Left ventricle myocardium inferior (tissue), 1 donor: ENCODE results near the gene ZNF710. TPM values are rescaled to one million over a fixed set of nuclear protein-coding genes. Genes with fewer than 3 reads are reported as not detected.
A peak's percentile ranks its signal among the peaks of the same experiment; 100 is the strongest.

ENCODE experiments used
- DNase-seq: peaks from one replicate; pipeline ENCODE4 v3.0.0-alpha.2; 2020
- H3K27ac ChIP-seq: fragments of 200-600 bp; replicated peaks from 2 replicates; pipeline ENCODE4 v1.8.0; 2021
- H3K27me3 ChIP-seq: fragments of 200-600 bp; 2 replicates; pipeline ENCODE4 v1.8.0; 2021; ENCODE audit warnings: low read depth
- H3K36me3 ChIP-seq: fragments of 200-600 bp; 2 replicates; pipeline ENCODE4 v1.8.0; 2021
- H3K4me1 ChIP-seq: fragments of 200-600 bp; 2 replicates; pipeline ENCODE4 v1.8.0; 2021
- H3K4me3 ChIP-seq: fragments of 200-600 bp; 2 replicates; pipeline ENCODE4 v1.8.0; 2021; ENCODE audit warnings: mild to moderate bottlenecking, moderate library complexity
- H3K9me3 ChIP-seq: fragments of 200-600 bp; replicated peaks from 2 replicates; pipeline ENCODE4 v1.8.0; 2021
- CTCF ChIP-seq: fragments of 200-600 bp; IDR thresholded peaks from 2 replicates; pipeline ENCODE4 v1.8.0; 2021; ENCODE audit warnings: antibody characterized with exemption, mild to moderate bottlenecking, borderline replicate concordance
- intact Hi-C: fragments of 100-400 bp; cut with micrococcal nuclease; formaldehyde crosslinking; loops from one replicate; pipeline ENCODE4 v1.11.0; 2022
- total RNA-seq: library from RNA; stranded (reverse); fragmentation: NEBNext Ultra II Directional; extraction: Animal tissue kit (Norgen Biotek cat#: 25700); gene quantifications from one replicate; pipeline ENCODE4 v1.2.1, GENCODE V29; 2021
- donor health status: DM: no; HTN: yes; CAD: no; lungs with severe emphysema.

The ZNF710 gene
- total RNA-seq, 1 donor from 2014 or later = 5.5 TPM

DNA sequence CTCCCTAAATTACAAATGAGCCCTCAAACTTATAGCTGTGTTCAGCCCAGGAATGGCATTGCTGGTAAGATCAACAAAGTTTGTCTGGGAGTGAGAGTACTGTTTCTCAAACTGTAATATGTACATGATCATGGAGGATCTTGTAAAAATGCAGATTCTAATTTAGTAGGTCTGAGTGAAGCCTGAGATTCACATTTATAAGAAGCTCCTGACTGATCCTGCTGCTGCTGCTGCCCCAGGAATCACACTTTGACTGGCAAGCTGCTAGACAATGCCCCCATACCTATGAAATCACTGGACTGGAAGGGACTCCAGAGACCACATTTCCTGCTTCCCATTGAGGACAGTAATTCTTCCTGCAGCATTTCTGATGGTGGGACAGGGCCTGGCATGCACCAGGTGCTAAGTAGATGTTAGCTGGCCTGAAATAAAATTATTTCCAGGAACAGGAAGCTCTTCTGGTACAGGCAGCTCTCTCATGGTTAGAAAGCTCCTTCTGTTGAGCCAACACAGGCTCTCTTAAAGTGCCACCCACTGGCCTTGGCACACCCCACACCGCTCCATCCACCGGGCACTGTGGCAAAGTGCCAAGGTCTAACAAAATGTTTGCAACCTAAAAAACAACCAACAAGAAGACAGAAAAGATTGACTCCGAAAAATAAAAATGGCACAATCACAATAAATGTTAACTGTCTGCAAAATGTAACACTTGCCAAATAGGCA, 36.7 kb upstream of the ZNF710 start:
- no peak overlapping the region for H3K4me3 ChIP-seq
- intact Hi-C loops = no loop called here
- H3K4me1 ChIP-seq = no peaks in the 10 kb centered on the region
- no peak overlapping the region for H3K27ac ChIP-seq
- H3K9me3 ChIP-seq = no peaks in the 10 kb centered on the region
- DNase-seq = no peak
- no peak for TF ChIP-seq CTCF
- H3K27me3 ChIP-seq = no peaks in the 10 kb centered on the region
- no peaks in the 10 kb centered on the region for H3K36me3 ChIP-seq

- no peaks in the 10 kb centered on the region for H3K27me3 ChIP-seq
These were observed 33.2 kb upstream of the ZNF710 start for GRCh38 chr15:89967881-89968280.

DNA sequence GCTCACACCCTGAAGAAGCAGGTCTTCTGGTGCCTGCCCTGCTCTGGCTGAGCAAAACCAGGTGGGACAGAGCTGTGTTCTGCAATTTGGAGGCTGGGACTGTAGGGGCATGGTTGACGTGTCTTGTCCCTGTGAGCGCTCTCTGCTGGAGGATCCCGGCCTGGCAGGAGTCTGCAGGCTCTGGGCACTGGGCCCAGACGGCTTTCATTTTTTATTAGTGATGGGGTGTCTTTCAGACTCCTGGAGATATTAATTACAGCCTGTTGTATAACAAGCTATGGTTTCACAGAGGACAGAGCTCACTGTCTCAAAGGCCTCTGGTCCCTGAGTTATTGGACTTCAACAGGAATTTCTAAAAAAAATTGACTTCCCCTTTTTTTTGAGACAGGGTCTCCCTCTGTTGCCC, 29.5 kb upstream of the ZNF710 start:
- DNase-seq = peak; percentile 46
- H3K4me1 ChIP-seq = no peaks in the 10 kb centered on the region
- H3K36me3 ChIP-seq = no peaks in the 10 kb centered on the region
- H3K27ac ChIP-seq = no peak overlapping the region
- H3K27me3 ChIP-seq = no peaks in the 10 kb centered on the region
- H3K9me3 ChIP-seq = no peaks in the 10 kb centered on the region
- intact Hi-C loops = no loop called here
- peak; percentile 71 for TF ChIP-seq CTCF
- H3K4me3 ChIP-seq = no peak overlapping the region

More at GRCh38 chr15:89967881-89968280, 33.2 kb upstream of the ZNF710 start:
- Histone ChIP-seq H3K27ac (no peak overlapping the region), H3K9me3 (no peaks in the 10 kb centered on the region), H3K4me3 (no peak overlapping the region), H3K36me3 (no peaks in the 10 kb centered on the region), H3K4me1 (no peaks in the 10 kb centered on the region)
- intact Hi-C loops = no loop called here
- TF ChIP-seq CTCF = no peak
- DNase-seq = no peak

DNA sequence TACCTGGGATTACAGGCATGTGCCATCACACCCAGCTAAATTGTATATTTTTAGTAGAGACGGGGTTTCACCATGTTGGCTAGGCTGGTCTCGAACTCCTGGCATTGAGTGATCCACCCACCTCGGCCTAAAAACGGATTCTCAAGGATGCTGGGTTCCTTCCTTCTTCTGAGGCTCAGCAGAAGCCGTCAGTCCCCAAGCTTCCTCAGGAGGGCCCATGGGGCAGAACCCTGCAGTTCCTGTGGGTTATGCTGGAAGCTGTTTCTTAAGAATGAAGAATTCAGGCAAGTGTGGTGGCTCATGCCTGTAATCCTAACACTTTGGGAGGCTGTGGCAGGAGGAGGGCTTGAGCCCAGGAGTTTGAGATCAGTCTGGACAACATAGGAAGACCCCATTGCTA, 29.0 kb upstream of the ZNF710 start:
- Histone ChIP-seq H3K27me3 (no peaks in the 10 kb centered on the region), H3K27ac (no peak overlapping the region), H3K36me3 (no peaks in the 10 kb centered on the region), H3K9me3 (no peaks in the 10 kb centered on the region), H3K4me1 (no peaks in the 10 kb centered on the region), H3K4me3 (no peak overlapping the region)
- no peak for DNase-seq
- TF ChIP-seq CTCF = no peak
- intact Hi-C loops = no loop called here

DNA sequence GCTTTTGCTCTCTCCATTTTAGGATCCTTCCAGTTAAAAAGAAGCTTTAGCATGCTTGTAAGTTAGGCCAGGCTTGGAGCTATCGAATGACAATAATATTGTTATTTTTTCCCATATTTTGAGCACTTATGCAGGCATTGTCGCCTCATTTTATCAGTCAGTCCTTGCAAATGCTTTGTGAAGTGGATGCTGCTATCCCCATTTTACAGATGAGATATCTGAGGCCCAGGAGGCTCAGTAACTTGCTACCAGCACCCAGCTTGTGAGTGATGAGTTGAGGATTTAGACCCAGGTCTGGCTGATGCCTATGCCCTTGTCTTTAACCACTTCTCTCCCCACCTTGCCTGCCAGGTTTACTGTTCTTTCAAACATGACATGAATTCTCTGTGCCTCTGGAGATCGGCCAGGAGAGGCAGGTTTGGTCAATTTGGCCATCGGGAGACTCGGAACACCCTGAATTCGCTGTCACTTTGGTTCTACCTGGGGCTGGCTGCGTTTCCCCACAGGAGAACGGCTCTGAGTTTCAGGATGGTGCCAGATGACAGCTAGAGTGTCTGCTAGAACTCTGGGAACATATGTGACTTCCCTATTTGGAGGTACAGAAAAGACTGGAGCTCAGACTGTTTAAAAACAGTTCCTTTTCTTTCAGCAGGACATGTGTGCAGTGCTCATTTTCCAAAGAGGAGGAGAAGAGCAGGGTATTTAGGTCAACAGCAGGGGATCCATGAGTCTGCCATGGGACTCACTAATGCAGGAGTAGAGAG, 25.5 kb upstream of the ZNF710 start:
- no peak for DNase-seq
- Histone ChIP-seq H3K4me3 (no peak overlapping the region), H3K27ac (peak overlapping the region; percentile 9), H3K9me3 (no peaks in the 10 kb centered on the region), H3K27me3 (no peaks in the 10 kb centered on the region), H3K36me3 (no peaks in the 10 kb centered on the region), H3K4me1 (no peaks in the 10 kb centered on the region)
- no peak for TF ChIP-seq CTCF
- intact Hi-C loops = no loop called here
